Ishikawa (cell line): ENCODE data around the gene PRKN.

ENCODE experiments used
- CREB1 ChIP-seq: IDR thresholded peaks from 2 replicates; pipeline ENCODE4 v1.6.1; 2012; ENCODE audit warnings: low read depth
- EGR1 ChIP-seq: IDR thresholded peaks from 2 replicates; pipeline ENCODE4 v1.6.1; 2012
- EP300 ChIP-seq: IDR thresholded peaks from 2 replicates; pipeline ENCODE4 v1.6.1; 2012; ENCODE audit warnings: borderline replicate concordance
- NFIC ChIP-seq: IDR thresholded peaks from 2 replicates; pipeline ENCODE4 v1.6.1; 2012
- RAD21 ChIP-seq: IDR thresholded peaks from 2 replicates; pipeline ENCODE4 v1.6.1; 2012; ENCODE audit warnings: low read depth
- TAF1 ChIP-seq: IDR thresholded peaks from 2 replicates; pipeline ENCODE4 v1.6.1; 2012; ENCODE audit warnings: low read depth, mild to moderate bottlenecking

GRCh38 chr6:161367472-161367871, 1360.1 kb downstream of the PRKN start:
- no peak for TF ChIP-seq EP300
- TF ChIP-seq RAD21: no peak
- no peak for TF ChIP-seq CREB1
- no peak for TF ChIP-seq EGR1
- TF ChIP-seq NFIC: no peak
- TF ChIP-seq TAF1: no peak
